ENCODE data around the gene MSANTD4. TPM values are rescaled to one million over a fixed set of nuclear protein-coding genes. Genes with fewer than 3 reads are reported as not detected.

MSANTD4 gene
- total RNA-seq, 2 donors from 2014 or later = 11.5 to 22.5 TPM

DNA sequence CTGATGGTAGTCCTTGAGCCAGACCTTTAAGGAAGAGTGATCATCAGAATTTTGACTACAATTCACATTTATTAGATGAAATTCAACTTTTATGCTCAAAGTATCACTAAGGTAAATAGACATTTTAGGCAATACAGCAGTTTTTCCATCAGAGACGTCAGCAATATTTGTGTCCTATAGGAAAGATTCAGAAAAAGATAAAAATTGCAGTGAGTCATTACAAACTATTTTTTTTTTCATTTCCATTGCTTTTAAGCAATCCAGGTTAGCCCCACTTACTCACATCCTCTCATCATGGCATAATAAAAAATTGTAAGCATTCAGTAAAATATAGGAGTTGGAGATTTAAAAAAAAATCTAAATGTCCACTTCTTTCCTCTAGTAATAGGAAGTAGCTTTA, 46.9 kb downstream of the MSANTD4 start:
- Histone ChIP-seq H3K9me3 (no peaks in the 10 kb centered on the region), H3K36me3 (no peaks in the 10 kb centered on the region), H3K27ac (no peak overlapping the region), H3K4me1 (replicated peaks) (no peaks in the 10 kb centered on the region), H3K4me3 (no peak overlapping the region), H3K27me3 (replicated peaks; ENCODE audit: insufficient read depth) (no peaks in the 10 kb centered on the region)
- WGBS = 44% methylated on average over 1 of the region's 1 CpG
- TF ChIP-seq POLR2A (IDR thresholded peaks at IDR 0.05) (no peak), POLR2AphosphoS5 (IDR thresholded peaks at IDR 0.05) (no peak)
- TF ChIP-seq, protein P1, sequence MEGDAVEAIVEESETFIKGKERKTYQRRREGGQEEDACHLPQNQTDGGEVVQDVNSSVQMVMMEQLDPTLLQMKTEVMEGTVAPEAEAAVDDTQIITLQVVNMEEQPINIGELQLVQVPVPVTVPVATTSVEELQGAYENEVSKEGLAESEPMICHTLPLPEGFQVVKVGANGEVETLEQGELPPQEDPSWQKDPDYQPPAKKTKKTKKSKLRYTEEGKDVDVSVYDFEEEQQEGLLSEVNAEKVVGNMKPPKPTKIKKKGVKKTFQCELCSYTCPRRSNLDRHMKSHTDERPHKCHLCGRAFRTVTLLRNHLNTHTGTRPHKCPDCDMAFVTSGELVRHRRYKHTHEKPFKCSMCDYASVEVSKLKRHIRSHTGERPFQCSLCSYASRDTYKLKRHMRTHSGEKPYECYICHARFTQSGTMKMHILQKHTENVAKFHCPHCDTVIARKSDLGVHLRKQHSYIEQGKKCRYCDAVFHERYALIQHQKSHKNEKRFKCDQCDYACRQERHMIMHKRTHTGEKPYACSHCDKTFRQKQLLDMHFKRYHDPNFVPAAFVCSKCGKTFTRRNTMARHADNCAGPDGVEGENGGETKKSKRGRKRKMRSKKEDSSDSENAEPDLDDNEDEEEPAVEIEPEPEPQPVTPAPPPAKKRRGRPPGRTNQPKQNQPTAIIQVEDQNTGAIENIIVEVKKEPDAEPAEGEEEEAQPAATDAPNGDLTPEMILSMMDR (IDR thresholded peaks at IDR 0.05) = no peak
- intact Hi-C loops (cut with DNase I) = no loop called here
- DNase-seq (ENCODE audit: low spot score) = no peak

DNA sequence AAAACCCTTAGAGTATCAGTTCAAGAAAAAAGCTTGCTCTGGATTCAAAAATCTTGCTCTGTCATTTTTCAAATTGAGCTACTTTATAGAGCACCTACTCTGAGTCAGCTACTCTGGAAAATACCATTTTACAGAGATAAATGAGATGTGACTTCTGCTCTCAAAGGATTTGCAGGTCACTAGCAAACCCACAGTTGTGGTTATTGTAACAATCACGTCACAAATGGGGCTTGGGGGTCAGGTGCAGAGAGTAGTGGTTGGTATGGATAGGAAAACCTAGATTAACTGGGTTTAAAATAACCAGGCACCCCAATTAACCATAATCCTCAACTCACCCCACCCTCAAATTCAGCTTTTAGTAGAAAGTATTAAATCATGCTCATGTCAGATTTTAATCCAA, 52.3 kb downstream of the MSANTD4 start:
- 80% methylated on average over 1 of the region's 1 CpG for WGBS
- Histone ChIP-seq H3K27me3 (replicated peaks; ENCODE audit: insufficient read depth) (no peaks in the 10 kb centered on the region), H3K4me1 (replicated peaks) (no peaks in the 10 kb centered on the region), H3K9me3 (no peaks in the 10 kb centered on the region), H3K27ac (no peak overlapping the region), H3K4me3 (no peak overlapping the region), H3K36me3 (no peaks in the 10 kb centered on the region)
- DNase-seq (ENCODE audit: low spot score) = no peak
- no peak for TF ChIP-seq POLR2A (IDR thresholded peaks at IDR 0.05)
- TF ChIP-seq, protein P1 (IDR thresholded peaks at IDR 0.05) = no peak
- TF ChIP-seq POLR2AphosphoS5 (IDR thresholded peaks at IDR 0.05) = no peak
- intact Hi-C loops (cut with DNase I) = no loop called here

DNA sequence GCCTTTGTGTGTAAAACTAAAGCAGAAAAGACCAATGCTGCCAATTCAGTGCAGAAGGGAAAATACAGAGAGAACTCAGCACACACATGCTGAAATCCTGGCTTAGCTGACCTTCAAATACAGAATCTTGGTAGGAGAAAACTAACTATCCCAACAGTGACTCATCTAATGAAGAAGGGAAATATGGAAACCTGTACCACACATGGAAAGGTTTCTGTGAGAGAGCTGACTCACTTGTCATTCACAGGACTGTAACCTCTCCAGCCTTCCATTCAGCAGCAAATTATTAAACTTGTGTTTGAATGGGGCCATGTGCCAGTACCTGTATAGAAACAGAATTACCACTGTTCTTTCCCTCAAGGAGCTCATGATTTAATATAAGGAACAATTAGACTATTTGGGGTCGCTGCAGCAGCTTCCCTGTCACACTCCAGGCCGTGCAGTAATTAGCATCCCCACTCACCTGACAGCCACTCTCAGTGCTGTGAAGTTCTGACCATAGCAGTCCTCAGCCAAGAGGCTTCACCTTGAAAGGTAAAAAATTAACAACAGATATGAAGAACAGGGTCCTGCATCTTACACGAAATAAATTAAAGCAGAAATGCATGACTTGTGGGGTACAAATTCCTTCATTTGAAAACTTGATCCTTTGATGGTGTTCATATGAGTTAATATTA, 53.9 kb downstream of the MSANTD4 start:
- Histone ChIP-seq H3K36me3 (no peaks in the 10 kb centered on the region), H3K4me1 (replicated peaks) (no peaks in the 10 kb centered on the region), H3K27me3 (replicated peaks; ENCODE audit: insufficient read depth) (no peaks in the 10 kb centered on the region), H3K4me3 (no peak overlapping the region), H3K27ac (no peak overlapping the region), H3K9me3 (no peaks in the 10 kb centered on the region)
- 80% methylated on average over 3 of the region's 3 CpGs for WGBS
- DNase-seq (ENCODE audit: low spot score) = no peak
- TF ChIP-seq POLR2A (IDR thresholded peaks at IDR 0.05) (no peak), POLR2AphosphoS5 (IDR thresholded peaks at IDR 0.05) (no peak)
- TF ChIP-seq, protein P1 (IDR thresholded peaks at IDR 0.05) = no peak
- intact Hi-C loops (cut with DNase I) = no loop called here

DNA sequence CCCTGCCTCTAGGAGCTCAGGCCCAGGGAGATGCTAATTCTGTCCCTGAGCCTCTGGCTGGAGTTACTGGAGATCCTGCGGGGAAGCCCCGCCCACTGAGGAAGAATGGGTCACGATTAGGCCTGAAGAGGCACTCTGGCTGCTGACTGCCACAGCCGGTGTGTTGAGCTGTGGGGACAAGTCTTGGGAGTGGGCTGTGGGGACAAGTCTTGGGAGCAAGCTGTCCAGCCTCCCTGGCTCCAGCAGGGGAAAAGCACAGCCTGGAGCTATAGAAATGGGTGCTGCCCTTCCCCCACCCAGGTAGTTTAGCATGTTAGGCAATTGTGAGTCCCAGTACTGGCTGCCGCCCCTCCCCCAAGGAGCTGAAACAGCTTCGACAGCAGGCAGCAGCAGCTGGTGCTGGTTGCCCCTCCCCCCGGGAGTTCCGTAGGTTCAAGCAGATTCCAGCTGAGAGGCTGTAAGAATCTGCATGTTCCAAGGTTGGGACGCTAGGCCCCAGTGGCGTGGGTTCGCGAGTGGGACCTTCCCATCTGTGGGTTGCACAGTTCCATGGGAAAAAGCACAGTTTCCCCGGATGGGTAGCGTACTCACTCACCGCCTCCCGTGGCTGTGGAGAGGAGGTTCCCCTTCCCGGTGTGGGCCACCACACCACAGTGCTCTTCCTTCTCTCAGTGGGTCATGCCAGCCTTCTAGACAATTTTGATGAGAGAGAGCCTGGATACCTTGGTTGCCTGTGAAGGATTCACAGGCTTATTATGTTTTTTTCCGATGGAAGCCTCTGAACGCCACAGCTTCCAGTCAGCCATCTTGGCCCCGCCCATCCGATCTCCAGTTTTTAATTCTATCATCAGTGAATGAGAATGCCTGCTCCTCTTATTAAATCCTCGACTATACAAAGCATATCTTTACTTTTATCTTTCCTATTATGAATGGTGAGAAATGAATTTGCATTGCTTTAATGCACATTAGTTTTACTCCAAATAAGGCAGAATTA, 61.5 kb downstream of the MSANTD4 start:
- no peak for DNase-seq (ENCODE audit: low spot score)
- H3K36me3 ChIP-seq = no peaks in the 10 kb centered on the region
- H3K4me3 ChIP-seq = no peak overlapping the region
- H3K9me3 ChIP-seq = no peaks in the 10 kb centered on the region
- no peak overlapping the region for H3K27ac ChIP-seq
- intact Hi-C loops (cut with DNase I) = no loop called here
- H3K4me1 ChIP-seq (replicated peaks) = no peaks in the 10 kb centered on the region
- WGBS = 80% methylated on average over 22 of the region's 22 CpGs
- H3K27me3 ChIP-seq (replicated peaks; ENCODE audit: insufficient read depth) = no peaks in the 10 kb centered on the region
- no peak for TF ChIP-seq POLR2AphosphoS5 (IDR thresholded peaks at IDR 0.05)
- TF ChIP-seq, protein P1 (IDR thresholded peaks at IDR 0.05) = no peak
- TF ChIP-seq POLR2A (IDR thresholded peaks at IDR 0.05) = no peak

Small RNAs within 50 kb of the gene (small RNA-seq; reads per million reads assigned to genes)
- 0 reads per million in 2 donors for gene RNU6-277P

Other genes starting within 250 kb of the MSANTD4 start
- gene KBTBD3, start 55.1 kb upstream of the MSANTD4 start, total RNA-seq = 1 to 10 TPM; 3.8 to 7.3 TPM
- gene AASDHPPT, start 55.4 kb upstream of the MSANTD4 start, total RNA-seq = 10 to 100 TPM; 37.2 to 37.8 TPM

Data from prostate gland (tissue), 2 donors.